H1 (cell line): ENCODE results near the gene TRPV4. TPM values are rescaled to one million over a fixed set of nuclear protein-coding genes. Genes with fewer than 3 reads are reported as not detected.

Experiments used
- NRF1 ChIP-seq: IDR thresholded peaks from 2 replicates; pipeline ENCODE4 v1.6.1; 2011; ENCODE audit warnings: mild to moderate bottlenecking, low read depth, low read length, improper control_type of control experiment
- PHF8 ChIP-seq: fragments of 200-600 bp; sonication (generic); conservative IDR thresholded peaks from 2 replicates; pipeline ENCODE4 v1.7.1; 2012; ENCODE audit warnings: low read depth, mild to moderate bottlenecking, inconsistent platforms, low read length, moderate library complexity
- RBBP5 ChIP-seq: IDR thresholded peaks from 2 replicates; pipeline ENCODE4 v1.7.1; 2012; ENCODE audit warnings: low read depth, mild to moderate bottlenecking, inconsistent platforms, low read length, moderate library complexity, borderline replicate concordance
- SP4 ChIP-seq: IDR thresholded peaks from 2 replicates; pipeline ENCODE4 v1.6.1; 2012; ENCODE audit warnings: low read length, inconsistent platforms
- polyA plus RNA-seq, 7 experiments: library from polyadenylated mRNA; depleted of rRNA in 3 of 7; stranded (reverse) in 5 of 7; unstranded in 2 of 7; fragments of >200 nt in 5 of 7; fragments of 200-250 nt in 2 of 7; gene quantifications; 1 replicate in 5 of 7; 2 replicates in 1 of 7; 4 replicates in 1 of 7; pipeline versions ENCODE4 v1.2.1 to v1.2.3, GENCODE V29; 2011 to 2013; ENCODE audit warnings: missing spikeins in 2 of 7, mixed read lengths in 2 of 7
- total RNA-seq: library from RNA; stranded (reverse); fragmentation: NEBNext Ultra II Directional; extraction: Animal tissue kit (Norgen Biotek cat#: 25700); gene quantifications from 2 replicates; pipeline ENCODE4 v1.2.1, GENCODE V29; 2021

Gene TRPV4
- total and polyA plus RNA-seq, 2 of the 8 experiments (the other 6 are each of a cell fraction or from before 2014, with no cell fraction given) = 2.1 to 6.2 TPM

- no peak for TF ChIP-seq RBBP5
- TF ChIP-seq PHF8 = no peak
- no peak for TF ChIP-seq SP4
- TF ChIP-seq NRF1 = no peak
- TF ChIP-seq, all 59 proteins: peak for 0
Measured at GRCh38 chr12:109764776-109765445, 68.3 kb downstream of the TRPV4 start (continued).
